ENCODE results near the gene TUBGCP6. TPM values are rescaled to one million over a fixed set of nuclear protein-coding genes. Genes with fewer than 3 reads are reported as not detected.

The TUBGCP6 gene
- total RNA-seq, 1 donor from 2014 or later = 45.4 TPM

- peaks cover 4 to 50% of the 10 kb centered on the region in 2 donors for H3K36me3 ChIP-seq
- intact Hi-C loops (cut with DNase I) = no loop called here
- DNase-seq (ENCODE audit: extremely low spot score in 2 of 2) = no peak
- TF ChIP-seq CTCF (IDR thresholded peaks at IDR 0.05) (no peak), POLR2A (IDR thresholded peaks at IDR 0.05) (no peak), POLR2AphosphoS5 (IDR thresholded peaks at IDR 0.05; ENCODE audit: insufficient read depth in 1 of 2, low read depth in 1 of 2) (no peak)
- no peak overlapping the region for H3K27ac ChIP-seq
- H3K4me1 ChIP-seq = peaks cover 37% of the 10 kb centered on the region
- no peaks in the 10 kb centered on the region for H3K9me3 ChIP-seq
- no peak overlapping the region for H3K4me3 ChIP-seq
- no peaks in the 10 kb centered on the region for H3K27me3 ChIP-seq
Measured at GRCh38 chr22:50289942-50290630, 45.3 kb upstream of the TUBGCP6 start.

- Histone ChIP-seq H3K4me1 (peaks cover 29% of the 10 kb centered on the region), H3K9me3 (no peaks in the 10 kb centered on the region), H3K27ac (no peak overlapping the region), H3K36me3 (peaks cover 4 to 53% of the 10 kb centered on the region in 2 donors), H3K4me3 (no peak overlapping the region), H3K27me3 (no peaks in the 10 kb centered on the region)
- no peak for DNase-seq (ENCODE audit: extremely low spot score in 2 of 2)
- intact Hi-C loops (cut with DNase I) = no loop called here
- no peak for TF ChIP-seq POLR2AphosphoS5 (IDR thresholded peaks at IDR 0.05; ENCODE audit: insufficient read depth in 1 of 2, low read depth in 1 of 2)
- no peak for TF ChIP-seq CTCF (IDR thresholded peaks at IDR 0.05)
- TF ChIP-seq POLR2A (IDR thresholded peaks at IDR 0.05) = no peak
Measured at GRCh38 chr22:50289151-50289941, 44.5 kb upstream of the TUBGCP6 start.

GRCh38 chr22:50287731-50288130 lies 42.9 kb upstream of the TUBGCP6 start:
- H3K27ac ChIP-seq = no peak overlapping the region
- no peak overlapping the region for H3K4me3 ChIP-seq
- TF ChIP-seq POLR2AphosphoS5 (IDR thresholded peaks at IDR 0.05; ENCODE audit: insufficient read depth in 1 of 2, low read depth in 1 of 2) (no peak), POLR2A (IDR thresholded peaks at IDR 0.05) (no peak), CTCF (IDR thresholded peaks at IDR 0.05) (no peak)
- peaks cover 4 to 68% of the 10 kb centered on the region in 2 donors for H3K36me3 ChIP-seq
- intact Hi-C loops (cut with DNase I) = no loop called here
- no peaks in the 10 kb centered on the region for H3K9me3 ChIP-seq
- H3K27me3 ChIP-seq = no peaks in the 10 kb centered on the region
- H3K4me1 ChIP-seq = peaks cover 16% of the 10 kb centered on the region
- DNase-seq (ENCODE audit: extremely low spot score in 2 of 2) = no peak

GRCh38 chr22:50286701-50287318 lies 42.0 kb upstream of the TUBGCP6 start:
- Histone ChIP-seq H3K4me1 (peaks cover 16% of the 10 kb centered on the region), H3K9me3 (no peaks in the 10 kb centered on the region), H3K27me3 (no peaks in the 10 kb centered on the region), H3K27ac (no peak overlapping the region), H3K4me3 (no peak overlapping the region), H3K36me3 (peaks cover 4 to 77% of the 10 kb centered on the region in 2 donors)
- intact Hi-C loops (cut with DNase I) = no loop called here
- DNase-seq (ENCODE audit: extremely low spot score in 2 of 2) = no peak
- TF ChIP-seq CTCF (IDR thresholded peaks at IDR 0.05) (no peak), POLR2A (IDR thresholded peaks at IDR 0.05) (no peak), POLR2AphosphoS5 (IDR thresholded peaks at IDR 0.05; ENCODE audit: insufficient read depth in 1 of 2, low read depth in 1 of 2) (no peak)
